HuH-7.5 (cell line): ENCODE measurements around the gene NTM.
"Not testable (repeated sequence)": the region's sequence is repeated elsewhere in the genome, so short reads cannot be mapped to it uniquely, and the experiment has no call there.

Experiments
- DNase-seq: peaks from one replicate; pipeline ENCODE4 v3.0.0; 2011; ENCODE audit warnings: low spot score

Gene NTM

DNA sequence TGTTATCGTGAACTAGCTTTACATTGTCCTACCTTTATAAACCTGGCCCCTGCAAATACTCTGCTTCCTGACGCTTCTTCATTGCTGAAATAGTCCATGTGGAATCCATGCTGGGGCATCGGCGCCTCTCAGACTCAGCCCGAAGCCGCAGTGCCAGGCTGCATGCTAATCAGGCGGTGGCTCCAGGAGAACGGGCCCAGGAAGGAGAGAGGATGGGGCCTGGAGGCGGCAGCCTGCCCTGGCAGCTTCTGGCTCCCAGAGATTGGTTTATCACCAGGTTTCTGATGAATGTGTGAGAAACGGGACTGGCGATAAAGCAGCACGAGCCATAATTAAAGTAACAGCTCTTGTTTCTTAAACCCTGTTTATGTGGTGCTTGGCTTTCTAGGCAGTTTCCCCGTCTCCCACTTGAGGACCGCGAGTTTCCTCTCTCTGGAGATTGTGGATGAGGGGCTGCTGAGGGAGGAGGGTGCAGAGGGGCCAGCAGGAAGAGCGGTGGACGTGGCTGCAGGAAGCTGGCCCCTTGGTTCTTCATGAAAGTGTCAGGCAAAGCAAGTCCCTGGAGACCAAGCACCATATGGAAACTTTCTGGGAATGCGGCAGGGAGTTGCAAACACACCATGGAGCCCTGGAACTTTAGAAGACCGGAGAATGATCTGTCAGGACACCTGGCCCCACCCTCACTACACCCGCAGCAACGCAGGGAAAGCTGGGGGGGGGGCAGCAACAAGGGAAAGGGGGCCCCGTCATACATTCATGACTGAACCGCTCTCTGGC, 93.4 kb downstream of the NTM start:
- no peak for DNase-seq

DNA sequence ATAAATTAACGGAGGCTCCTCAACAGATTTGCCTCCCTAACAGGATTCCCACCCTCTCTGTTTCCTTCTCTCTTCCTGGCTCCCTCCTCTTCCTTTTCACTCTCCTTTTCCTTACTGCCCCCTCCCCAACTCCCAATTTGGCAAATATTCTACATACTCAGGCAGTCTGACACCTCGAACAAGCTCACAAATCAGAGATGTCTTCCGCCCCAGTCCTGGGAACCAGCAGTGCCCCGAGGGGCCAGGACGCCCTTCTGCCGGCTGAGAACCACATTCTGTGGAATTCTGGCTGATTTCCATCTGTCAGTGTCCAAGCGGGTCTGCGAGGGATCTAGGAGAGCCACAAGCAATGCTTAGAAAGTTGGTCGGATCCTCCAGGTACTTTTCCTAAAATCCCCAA, 94.0 kb downstream of the NTM start:
- no peak for DNase-seq

DNA sequence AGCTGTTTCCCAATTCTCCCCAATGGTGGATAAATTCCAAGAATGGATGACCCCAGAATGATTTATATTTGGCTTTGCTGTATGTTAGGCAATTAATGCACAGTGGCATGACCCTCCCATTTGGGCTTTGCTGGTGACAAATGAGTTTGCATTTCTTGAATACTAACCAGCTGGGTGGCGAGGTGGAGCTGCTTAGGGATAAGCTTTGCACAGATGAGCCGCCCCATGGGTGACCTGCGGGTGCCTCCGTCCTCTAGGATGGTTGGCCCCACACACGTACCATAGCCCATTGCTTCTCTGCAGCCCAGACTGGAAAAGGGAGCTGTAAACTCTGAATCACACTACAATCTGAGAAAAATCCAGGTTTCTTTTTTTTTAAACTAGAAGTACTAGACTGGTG, 94.6 kb downstream of the NTM start:
- DNase-seq: no peak

DNA sequence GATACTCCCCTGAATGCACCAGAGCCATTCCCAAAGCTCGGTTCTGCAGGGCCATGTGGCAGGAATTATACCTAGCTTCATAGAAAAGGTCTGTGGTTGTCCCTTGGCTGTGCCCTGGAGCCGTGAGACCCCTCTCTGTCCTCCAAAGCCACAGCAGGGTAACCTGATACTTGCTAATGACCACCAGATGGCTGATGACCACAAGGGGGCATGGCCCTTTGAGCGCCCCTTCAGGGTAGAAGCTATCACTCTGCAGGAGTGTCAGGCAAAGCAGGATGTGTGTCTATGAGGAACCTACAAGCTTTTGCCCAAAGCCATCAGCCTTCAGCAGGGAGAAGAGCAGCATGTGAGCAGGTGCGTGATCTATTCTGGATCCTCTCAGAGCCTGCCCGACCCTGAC, 95.3 kb downstream of the NTM start:
- DNase-seq: no peak

DNA sequence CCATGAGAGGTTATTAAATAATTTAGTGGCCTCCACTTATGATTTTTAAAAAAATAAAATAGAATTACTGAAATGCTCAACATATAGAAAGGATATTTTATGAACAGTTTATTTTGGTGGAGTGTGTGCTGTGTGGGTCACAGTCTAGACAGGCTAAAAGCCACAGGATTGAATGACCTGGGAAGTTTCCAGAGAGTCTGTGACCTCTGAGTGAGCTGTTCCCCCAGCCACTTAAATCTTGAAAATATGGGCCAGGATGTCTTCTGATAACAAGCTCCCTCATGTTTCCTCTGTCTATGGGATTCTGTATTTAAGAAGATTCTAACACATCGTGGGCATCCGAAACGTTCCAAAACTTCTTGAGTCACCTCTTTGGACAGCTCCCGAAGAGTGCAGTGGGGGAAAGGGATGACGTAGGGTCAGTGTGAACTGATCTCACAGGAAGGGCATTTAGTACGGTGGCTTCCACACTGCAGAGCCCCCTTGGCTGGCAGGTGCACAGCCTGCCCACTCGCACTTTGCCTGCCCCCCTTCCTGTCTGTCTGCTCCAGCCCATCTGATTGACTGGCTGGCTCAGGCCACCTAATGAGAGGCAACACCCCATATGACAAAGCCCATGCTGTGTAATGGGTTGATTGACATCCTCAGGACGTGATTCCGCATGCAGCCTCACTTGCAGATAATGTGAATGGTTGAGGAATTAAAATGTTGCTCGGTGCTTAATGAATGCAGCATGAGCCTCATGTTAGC, 97.4 kb downstream of the NTM start:
- DNase-seq: no peak

DNA sequence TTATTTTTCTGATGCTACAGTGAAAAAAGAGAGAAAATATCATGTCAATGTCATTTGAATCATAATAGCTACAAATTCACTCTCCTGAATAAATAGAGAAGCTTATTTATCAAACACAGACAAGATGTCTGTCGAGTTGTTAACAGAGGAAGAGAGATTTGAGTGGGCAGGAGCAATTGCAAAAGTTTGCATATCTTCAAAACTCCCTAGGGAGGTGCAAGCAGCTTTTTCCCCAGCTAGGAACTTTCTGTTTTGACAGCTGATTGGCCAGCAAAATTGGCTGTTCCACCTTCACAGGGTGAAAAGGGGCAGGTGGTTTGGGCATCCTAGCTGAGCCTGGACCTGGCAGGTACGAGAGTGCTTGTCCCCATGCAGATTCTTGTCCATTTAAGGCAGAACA, 98.2 kb downstream of the NTM start:
- no peak for DNase-seq

DNA sequence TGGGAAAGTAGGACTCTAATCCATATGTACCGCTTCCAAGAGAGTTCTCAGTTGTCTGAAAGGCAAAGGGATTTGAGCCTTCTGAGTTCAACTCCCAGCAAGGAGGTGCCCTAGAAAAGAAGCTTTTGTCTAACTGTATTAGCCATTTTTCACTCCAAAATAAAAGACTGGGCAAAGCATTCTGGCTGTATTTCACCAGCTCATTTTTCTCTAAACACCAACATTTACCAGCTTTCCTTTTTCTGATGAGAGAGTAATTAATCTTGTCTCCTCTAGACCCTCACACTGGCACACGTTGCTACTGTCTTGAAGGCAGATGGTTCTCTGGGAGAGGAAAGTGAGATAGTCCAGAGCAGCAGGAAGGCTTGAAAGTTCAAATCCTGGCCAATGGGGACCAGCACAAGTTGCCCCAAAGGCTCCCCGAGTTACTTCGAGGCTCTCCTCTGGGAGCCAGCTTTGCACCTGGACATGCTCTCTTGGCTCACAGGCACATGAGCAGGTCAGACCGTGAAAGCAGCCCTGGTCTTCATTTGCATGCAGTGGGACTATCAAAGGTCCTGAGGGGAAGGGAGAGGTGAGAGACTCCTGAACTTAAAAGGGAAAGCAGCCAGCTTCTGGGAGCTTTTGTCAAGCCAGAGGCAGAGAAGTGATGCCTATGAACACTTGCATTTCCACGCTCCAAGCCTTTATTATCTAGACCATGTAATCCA, 100.0 kb downstream of the NTM start:
- DNase-seq: no peak

DNA sequence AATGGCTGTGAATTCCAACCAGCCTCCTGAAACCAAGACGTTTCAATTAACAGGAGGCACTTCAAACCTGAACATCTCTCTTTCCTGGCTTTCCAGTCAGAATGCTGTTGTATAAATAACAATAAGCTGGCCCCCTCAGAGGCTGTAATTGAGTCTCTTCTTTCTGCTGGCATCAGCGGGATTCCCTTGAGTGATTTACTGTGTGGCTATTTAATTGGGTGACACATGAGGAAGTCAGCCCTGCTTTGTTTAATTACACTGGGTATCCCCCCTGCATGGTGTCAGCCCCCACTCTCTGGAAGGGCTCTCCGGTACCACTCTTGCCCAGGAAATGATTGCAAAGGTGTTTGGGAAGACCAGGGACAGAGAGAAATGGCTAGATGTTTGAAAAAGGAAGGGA, 101.6 kb downstream of the NTM start:
- DNase-seq: no peak

DNA sequence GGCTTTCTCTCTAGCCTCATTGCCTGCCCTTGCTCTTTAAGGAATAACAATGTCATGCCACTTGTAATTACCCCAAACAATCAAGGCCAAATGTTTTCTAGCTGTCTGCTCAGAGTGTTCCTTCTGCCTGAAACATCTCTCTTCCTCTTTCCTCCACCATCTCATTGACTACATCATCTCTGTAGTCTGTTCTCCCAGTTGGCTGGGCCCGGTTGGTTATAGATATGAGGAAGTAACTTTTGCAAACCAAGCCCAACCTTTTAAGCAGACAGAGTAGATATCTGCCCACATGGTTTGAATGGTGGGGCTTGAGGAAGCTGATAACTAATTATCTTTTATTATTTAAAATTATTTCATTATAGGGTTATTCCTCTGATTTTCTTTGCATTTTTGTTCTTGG, 104.5 kb downstream of the NTM start:
- no peak for DNase-seq

DNA sequence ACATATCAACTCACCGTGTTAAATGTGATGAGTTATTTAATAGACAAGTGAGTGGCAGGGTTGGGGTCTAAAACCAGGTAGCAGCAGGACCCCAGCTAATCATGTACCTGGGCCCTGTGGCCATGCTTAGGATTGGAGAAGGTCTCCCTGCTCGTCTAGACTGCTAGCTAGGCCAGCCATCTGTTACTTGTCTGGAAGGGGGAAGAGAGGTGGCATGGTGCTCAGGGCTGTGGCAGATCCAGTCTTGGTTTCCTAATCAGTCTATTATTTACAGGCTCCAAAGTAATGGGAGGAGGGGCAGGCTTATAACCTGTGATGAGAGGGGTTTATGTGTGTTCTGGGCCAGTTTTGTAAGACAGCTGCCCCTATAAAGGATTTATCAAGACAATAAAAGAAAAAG, 105.9 kb downstream of the NTM start:
- no peak for DNase-seq

DNA sequence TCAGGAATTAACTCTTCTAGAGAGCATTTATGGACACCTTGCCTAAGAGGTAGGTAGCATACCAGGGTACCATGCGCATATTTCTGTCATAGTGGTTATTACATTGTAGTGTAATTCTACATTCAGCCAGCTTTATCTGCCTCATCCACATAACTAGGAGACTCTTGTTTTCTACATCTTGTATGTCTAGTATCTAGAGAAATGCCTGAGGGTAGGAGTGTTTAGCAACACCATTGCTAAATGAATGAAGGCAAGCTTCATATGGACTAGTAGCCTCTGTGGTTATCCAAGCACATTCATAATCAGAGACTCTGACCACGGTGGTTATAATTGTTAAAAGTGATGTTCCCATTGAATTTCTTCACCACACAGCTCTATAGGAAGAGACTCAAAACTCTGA, 107.9 kb downstream of the NTM start:
- no peak for DNase-seq

DNA sequence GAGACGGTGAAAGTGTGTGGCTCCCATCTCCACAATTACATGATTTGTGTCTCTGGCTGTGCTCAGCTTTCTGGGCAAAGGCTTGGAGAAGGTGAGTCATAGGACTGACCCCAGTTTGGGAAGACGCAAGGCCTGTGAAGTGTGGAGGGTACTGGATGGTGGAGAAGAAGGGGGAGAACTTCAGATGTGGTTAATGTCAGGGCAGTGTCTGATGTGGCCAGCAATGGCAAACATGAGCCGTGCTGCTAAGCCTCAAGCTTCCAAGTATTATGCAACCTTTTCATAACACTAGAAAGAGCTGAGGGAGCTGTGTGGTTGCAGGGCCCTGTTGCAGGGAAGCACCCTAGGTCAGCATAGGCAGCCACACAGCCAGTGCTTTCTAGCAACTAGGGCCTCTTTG, 110.9 kb downstream of the NTM start:
- DNase-seq: no peak

DNA sequence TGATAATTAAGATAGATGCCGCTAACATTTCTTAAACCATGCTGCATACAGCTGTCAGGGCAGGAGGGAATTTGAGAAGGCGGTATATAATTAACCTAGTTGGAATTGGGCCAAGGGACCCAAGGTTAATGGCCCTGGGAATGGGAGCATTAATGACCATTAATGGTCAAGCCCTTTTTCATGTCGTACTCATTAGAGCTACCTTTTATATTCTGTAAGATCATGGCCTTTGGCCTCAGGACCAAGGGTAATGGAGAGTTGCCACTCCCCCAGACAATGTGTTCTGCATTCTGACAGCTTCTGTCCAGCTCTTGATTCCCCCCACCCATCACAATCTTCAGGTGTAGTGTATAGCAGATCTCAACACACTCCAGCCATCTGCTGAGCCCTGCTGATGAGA, 111.6 kb downstream of the NTM start:
- no peak for DNase-seq

DNA sequence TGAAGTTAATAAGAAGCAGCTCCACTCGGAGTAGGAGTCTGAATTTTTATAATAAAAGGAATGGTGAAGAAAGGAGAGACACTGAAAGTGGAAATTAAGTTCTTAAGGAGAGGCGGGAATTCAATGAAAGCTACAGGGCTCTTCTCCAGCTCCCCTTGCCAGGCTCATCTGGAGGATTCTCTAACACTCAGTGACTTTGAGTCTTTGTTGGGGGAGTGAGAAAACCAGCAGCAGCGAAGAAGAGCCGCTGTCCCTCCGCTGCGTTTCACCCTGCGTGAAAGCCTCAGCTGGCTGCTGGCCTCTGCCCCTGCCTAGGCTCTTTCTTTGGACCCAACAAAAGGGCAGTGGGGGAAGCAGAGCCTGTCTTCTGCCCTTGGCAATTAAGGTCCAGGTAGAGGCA, 113.0 kb downstream of the NTM start:
- DNase-seq: no peak

DNA sequence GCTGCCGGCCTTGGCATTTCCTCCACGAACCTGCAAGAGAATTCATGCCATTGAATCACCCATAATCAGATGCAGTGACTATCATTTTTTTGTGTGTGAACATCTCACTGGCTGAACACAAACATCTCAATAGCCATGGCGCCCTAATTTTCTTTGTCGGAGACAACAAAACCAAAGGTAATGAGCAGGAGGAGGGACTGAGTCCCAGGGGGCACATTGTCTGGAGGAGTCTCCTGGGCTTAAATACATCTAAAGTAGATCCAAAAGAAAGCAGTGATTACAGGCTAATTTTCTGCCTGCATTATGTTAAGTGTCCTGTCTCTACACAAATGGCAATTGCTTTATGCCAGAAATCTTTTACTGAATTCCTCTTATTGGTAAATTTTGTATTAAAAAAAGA, 113.5 kb downstream of the NTM start:
- DNase-seq: no peak

DNA sequence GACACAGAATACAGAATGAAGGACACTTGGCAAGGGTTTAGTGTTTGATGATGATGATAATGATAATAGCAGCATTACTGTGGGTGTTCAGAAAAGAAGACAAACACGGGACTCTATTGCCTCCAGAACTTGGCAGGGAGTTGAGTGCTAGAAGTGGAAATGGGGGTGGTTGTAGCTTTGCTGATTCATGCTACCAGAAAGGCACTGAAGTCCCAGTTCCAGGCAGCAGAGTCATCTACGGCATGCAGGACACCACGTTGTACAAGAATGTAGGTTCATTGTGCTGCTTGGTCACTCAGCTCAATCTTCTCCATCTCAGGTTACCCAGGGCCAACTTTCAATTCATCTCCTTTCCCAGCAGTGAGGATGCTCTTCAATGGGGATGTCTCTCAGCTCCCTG, 115.7 kb downstream of the NTM start:
- DNase-seq: no peak

DNA sequence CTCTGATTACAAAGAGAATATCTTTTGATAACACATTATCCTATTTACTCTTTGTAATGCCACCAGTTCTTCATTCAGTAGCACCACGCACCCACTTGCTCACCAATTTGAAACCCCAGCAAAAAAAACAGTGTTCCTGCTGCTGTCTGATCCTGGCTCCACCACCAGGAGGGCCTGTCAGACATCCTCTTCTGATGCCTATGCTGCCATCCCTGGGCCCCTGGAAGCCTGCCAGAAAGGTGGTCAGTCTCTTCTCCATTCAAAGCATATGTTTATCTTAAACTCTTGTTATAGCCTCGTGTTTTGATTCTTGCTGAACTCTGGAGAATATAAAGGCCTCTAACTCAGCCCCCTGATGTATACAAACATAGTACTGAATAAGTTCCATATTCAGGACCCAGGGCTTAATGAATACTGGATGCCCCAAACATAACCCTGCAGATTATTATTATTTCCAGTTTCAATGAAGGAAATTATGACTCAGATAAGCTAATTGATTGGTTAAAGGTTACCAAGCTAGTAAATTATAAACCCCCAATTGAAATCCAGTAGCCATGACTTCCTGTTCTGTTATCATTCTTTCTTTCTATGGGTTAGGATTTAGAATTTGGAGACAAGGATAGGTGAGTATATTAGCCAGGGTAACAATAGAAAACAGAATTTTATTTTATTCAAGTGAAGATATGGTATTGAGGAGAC, 116.7 kb downstream of the NTM start:
- no peak for DNase-seq

DNA sequence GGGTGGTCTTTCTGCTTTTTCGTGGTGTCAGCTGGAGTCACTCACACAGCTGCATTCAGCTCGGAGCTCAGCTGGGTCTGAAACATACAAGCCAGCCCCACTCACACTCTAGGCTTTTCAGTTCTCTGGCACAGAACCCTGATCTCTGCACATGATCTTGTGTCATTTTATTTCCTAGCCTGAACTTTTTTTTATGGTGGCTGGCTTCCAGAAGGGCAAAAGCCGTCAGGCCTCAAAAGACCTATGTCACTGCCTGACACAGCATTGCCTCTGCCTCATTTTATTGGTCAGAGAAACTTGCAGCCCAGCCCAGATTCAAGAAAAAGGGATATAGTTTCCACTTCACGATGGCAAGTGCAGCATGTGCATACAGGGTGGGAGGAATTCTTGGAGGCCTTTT, 117.8 kb downstream of the NTM start:
- no peak for DNase-seq

DNA sequence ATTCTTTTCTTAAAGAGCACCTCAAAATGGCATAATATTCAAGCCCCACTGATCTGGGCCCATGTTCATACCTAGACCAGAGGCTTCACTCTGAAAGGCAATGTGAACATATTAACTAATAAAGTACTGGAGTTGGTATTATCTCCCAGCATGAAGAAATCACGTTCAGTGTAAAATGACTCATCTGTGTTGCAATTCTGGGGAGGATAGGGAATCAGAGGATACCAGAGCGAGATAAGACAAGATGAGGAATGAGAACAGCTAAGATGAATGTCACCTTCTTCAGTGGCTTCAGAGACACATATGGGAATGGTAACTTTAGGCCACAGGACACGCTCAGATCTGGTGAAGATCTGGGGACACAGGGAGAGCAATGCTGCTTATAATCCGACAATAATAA, 121.1 kb downstream of the NTM start:
- DNase-seq: no peak

DNA sequence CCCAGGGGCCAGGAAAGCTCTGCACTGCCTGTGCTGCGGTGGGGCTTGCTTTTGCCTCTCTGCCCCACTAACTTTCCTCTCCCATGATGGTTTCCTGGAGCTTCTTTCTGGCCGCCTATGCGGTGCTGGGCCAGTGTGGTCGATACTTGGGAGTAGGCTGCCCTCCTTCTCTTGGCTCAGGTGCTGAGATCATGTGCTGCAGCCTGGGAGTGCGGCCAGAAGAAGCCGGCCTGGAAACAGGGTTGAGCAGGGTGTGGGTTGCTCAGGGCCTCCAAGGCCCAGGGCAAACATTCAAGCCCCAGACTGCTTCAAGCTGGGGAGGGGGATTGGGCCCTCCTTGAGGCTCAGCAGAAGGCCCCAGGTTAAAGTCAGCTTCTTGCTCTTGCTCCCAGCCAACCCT, 125.0 kb downstream of the NTM start:
- DNase-seq: no peak

DNA sequence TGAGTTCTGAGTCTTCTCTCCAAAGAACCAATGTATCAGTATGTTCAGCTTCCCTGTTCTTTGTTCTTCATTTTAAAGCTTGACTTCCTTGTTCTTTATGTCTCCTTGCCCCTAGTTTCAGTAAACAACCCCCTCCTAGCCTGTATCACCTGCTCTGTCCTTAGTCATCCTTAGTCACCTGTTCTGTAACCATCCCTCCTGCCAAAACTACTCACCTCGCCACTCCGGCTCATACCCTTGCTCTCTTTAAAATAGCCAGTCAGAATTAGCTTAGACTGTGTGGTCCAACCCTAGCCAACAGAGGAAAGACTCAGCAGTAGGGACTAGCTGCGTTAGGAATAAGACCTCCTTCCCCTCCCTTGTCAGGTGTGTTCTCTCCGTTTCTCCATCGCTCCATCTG, 127.3 kb downstream of the NTM start:
- not testable (repeated sequence) for DNase-seq

DNA sequence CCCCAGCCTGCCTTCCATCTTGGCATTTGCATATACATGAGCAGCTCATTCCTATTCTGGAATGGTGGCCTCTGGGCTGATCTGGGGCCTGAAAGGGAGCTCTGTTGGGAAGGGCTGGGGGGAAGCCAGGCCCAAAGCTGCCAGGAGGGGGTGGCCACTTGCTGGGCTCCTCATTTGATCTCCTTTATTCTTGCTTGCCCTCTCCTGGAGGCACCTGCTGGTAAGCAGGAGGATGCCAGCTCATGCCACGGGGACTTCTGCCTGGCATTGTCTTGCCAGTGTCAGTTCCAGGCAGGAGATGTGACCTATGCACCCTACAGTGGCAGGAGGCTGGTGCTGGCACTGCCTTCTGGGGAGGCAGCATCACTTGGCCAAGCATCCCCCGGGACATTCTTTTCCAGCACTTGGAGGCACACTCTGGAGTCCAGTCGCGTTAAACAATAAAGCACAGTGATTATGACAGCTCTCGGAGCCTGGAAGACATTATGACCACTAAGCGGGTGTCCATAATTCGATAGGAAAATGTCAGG, 128.3 kb downstream of the NTM start:
- DNase-seq: no peak
